Mucosa of descending colon (tissue), 3 donors: ENCODE results near the gene PRDM15. TPM values are rescaled to one million over a fixed set of nuclear protein-coding genes. Genes with fewer than 3 reads are reported as not detected.

Source experiments
- ATAC-seq: fragments of 200-7000 bp; cut with Tn5 transposase; one replicate; pipeline ENCODE4 v1.9.1; 2020; ENCODE audit warnings: mild to moderate bottlenecking, moderate library complexity
- DNase-seq, 3 donors: peaks; one replicate each; pipeline ENCODE4 v3.0.0-alpha.2; 2020
- H3K36me3 ChIP-seq: fragments of 200-600 bp; one replicate; pipeline ENCODE4 v1.8.0; 2021; ENCODE audit warnings: low read depth, mild to moderate bottlenecking
- H3K4me1 ChIP-seq: fragments of 200-600 bp; one replicate; pipeline ENCODE4 v1.8.0; 2021; ENCODE audit warnings: low read depth, mild to moderate bottlenecking
- H3K4me3 ChIP-seq: fragments of 200-600 bp; one replicate; pipeline ENCODE4 v1.8.0; 2021; ENCODE audit warnings: mild to moderate bottlenecking
- H3K9me3 ChIP-seq: fragments of 200-600 bp; one replicate; pipeline ENCODE4 v1.8.0; 2021; ENCODE audit warnings: mild to moderate bottlenecking
- intact Hi-C, 2 donors: fragments of 100-400 bp; cut with DNase I in 1 of 2; cut with micrococcal nuclease in 1 of 2; formaldehyde crosslinking; loops; one replicate each; pipeline versions ENCODE4 v1.11.0 to v1.11.1; 2022; cut with DNase I, micrococcal nuclease
- total RNA-seq, 3 donors: library from RNA; stranded (reverse); fragmentation: NEBNext Ultra II Directional in 2 of 3; extraction: Animal tissue kit (Norgen Biotek cat#: 25700) in 2 of 3; gene quantifications; one replicate each; pipeline versions ENCODE4 v1.2.1 to v1.2.4, GENCODE V29; 2021 to 2023
- TF ChIP-seq, protein P1 (sequence below): fragments of 200-600 bp; IDR thresholded peaks from one replicate; pipeline ENCODE4 v1.8.0; 2022; ENCODE audit warnings: antibody characterized with exemption, mild to moderate bottlenecking
- donor health status: DM: no; HTN: no; CAD: no; lungs with moderate emphysema.
- donor health status: DM: no; HTN: no; CAD: no.
- donor health status: DM: no; HTN: yes; CAD: no.

Gene PRDM15
- total RNA-seq, 3 donors from 2014 or later, result 7.4 to 10.3 (median 8.3) TPM

DNA sequence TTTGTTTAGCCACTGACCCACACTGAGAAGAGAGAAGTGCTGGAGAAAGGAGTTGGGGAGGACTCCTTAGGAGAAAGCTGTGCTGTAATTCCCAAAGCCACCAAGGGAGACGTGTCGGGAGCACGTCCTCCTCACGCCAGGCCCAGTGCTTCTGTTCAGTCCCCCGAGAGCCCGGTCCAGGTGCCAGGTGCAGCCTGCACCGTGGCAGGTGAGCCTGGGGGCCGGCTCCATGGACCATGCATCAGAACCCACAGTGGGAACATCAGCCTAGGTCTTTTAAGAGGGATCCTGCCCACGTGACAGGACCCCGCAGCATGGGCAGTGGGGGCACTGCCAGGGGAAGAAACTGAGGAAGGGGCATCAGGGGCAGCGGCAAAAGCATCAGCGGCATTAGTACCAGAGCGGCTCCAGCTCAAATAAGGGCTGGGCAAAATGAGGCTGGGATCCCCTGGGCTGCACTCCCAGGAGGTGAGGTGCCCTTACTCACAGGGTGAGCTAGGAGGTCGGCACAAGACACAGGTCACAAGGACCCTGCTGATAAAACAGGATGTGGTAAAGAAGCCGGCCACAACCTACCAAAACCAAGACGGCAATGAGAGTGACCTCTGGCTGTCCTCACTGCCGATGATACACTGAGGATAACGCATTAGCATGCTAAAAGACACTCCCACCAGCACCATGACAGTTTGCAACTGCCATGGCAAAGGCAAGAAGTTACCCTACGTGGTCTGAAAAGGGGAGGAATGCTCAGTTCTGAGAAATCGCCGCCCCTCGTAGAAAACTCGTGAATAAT lies 24.6 kb upstream of the PRDM15 start:
- ATAC-seq, result no peak
- H3K9me3 ChIP-seq, result no peaks in the 10 kb centered on the region
- no peak for DNase-seq
- intact Hi-C loops, result no loop called here
- H3K4me3 ChIP-seq, result no peak overlapping the region
- no peaks in the 10 kb centered on the region for H3K36me3 ChIP-seq
- TF ChIP-seq, protein P1, sequence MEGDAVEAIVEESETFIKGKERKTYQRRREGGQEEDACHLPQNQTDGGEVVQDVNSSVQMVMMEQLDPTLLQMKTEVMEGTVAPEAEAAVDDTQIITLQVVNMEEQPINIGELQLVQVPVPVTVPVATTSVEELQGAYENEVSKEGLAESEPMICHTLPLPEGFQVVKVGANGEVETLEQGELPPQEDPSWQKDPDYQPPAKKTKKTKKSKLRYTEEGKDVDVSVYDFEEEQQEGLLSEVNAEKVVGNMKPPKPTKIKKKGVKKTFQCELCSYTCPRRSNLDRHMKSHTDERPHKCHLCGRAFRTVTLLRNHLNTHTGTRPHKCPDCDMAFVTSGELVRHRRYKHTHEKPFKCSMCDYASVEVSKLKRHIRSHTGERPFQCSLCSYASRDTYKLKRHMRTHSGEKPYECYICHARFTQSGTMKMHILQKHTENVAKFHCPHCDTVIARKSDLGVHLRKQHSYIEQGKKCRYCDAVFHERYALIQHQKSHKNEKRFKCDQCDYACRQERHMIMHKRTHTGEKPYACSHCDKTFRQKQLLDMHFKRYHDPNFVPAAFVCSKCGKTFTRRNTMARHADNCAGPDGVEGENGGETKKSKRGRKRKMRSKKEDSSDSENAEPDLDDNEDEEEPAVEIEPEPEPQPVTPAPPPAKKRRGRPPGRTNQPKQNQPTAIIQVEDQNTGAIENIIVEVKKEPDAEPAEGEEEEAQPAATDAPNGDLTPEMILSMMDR, result no peak
- H3K4me1 ChIP-seq, result no peaks in the 10 kb centered on the region

DNA sequence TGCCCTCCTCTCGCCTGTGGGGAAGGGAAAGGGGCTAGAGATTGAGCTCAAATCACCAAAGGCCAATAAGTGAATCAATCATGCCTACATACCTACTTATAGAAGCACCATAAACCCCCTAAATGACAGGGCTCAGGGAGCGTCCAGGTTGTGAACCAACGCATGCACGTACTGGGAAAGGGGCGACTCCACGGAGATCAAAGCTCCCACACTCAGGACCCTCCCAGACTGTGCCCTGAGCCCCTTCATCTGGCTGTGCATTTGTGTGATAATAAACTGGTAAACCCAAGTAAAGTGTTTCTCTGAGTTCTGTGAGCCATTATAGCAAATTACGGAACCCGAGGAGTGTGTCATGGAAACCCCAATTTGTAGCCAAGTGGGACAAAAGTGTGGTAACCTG lies 23.8 kb upstream of the PRDM15 start:
- H3K4me1 ChIP-seq, result no peaks in the 10 kb centered on the region
- DNase-seq, result no peak
- H3K4me3 ChIP-seq, result no peak overlapping the region
- TF ChIP-seq, protein P1, result no peak
- no peaks in the 10 kb centered on the region for H3K36me3 ChIP-seq
- no peaks in the 10 kb centered on the region for H3K9me3 ChIP-seq
- ATAC-seq, result no peak
- intact Hi-C loops, result no loop called here

DNA sequence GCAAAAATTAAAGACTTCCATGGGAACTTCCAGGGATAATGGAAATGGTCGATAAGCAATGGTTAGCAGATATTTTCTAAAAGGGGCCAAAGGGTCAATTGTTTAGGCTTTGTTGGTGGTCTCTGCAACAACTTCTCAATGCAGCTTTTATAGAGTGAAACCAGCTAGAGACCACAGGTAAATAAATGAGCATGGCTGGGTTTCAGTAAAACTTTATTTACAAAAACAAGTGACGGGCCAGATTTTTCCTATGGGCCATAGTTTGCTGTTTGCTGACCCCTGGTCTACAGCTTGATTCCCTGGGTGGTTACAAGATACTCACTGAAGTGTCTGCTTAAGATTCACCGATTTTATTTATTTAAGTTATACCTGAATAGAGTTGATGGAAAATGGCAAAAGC lies 22.6 kb upstream of the PRDM15 start:
- DNase-seq (no peak), ATAC-seq (no peak)
- no peaks in the 10 kb centered on the region for H3K9me3 ChIP-seq
- H3K4me1 ChIP-seq, result no peaks in the 10 kb centered on the region
- no peaks in the 10 kb centered on the region for H3K36me3 ChIP-seq
- intact Hi-C loops, result no loop called here
- TF ChIP-seq, protein P1, result no peak
- no peak overlapping the region for H3K4me3 ChIP-seq

GRCh38 chr21:41901099-41901498 lies 22.0 kb upstream of the PRDM15 start:
- Histone ChIP-seq H3K9me3 (no peaks in the 10 kb centered on the region), H3K4me1 (no peaks in the 10 kb centered on the region), H3K4me3 (no peak overlapping the region), H3K36me3 (no peaks in the 10 kb centered on the region)
- TF ChIP-seq, protein P1, result no peak
- intact Hi-C loops, result no loop called here
- ATAC-seq (no peak), DNase-seq (no peak)

DNA sequence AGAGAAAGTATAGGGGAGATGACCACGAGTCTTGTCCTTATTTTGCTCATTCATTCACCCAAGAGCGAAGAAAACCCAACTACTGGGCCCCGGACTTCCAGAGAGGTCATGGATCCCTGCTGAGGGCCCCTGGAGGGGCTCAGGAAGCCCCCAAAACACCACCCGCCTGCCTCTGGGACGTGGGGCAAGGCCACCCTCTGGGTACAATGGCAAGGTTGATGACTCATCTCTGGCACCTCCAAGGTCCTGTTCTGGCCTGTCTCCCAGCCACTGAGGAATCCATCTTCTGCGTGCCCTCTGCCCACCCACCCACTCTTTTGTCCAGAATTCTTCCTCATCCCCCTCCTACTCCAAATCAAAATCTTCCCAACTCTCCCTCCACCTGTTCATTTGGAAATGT lies 21.3 kb upstream of the PRDM15 start:
- ATAC-seq, result no peak
- Histone ChIP-seq H3K4me1 (no peaks in the 10 kb centered on the region), H3K36me3 (no peaks in the 10 kb centered on the region), H3K9me3 (no peaks in the 10 kb centered on the region), H3K4me3 (no peak overlapping the region)
- TF ChIP-seq, protein P1, result no peak
- no peak for DNase-seq
- intact Hi-C loops, result no loop called here
